Measurements from ENCODE around the gene EIF1AD.

DNA sequence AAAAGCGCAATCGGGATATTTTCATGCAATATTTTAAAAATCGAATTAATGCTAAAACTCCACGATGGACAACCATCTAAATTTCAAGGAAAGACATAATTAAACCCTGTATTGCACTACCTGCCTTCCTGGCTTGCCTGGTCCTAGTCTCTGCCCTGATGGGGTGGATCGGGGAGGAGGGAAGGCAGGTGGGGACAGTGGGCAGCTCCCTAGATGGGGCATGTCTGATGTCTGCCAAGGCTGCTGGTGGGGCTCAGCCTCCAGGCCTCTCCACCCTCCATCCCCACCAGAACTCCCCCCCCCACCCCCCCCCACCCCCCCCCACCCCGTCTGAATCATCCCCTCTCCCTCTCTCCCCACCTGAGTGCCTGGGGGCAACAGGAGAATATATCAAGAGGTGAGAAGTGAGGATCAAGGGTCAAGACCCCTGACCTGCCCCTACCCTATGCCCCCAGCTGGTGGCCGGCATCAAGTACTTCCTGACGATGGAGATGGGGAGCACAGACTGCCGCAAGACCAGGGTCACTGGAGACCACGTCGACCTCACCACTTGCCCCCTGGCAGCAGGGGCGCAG is 10.5 kb upstream of the EIF1AD start:
- TF ChIP-seq POLR2AphosphoS5 (IDR thresholded peaks at IDR 0.05; ENCODE audit: low read depth, low read length) (no peak), POLR2A (IDR thresholded peaks at IDR 0.05; ENCODE audit: low read depth, low read length) (no peak)

Data from GM12892 (cell line).